HG03060 (cell line): Measurements from ENCODE around the gene TUB.

Experiments used
- ATAC-seq: cut with Tn5 transposase; IDR thresholded peaks from one replicate; pipeline ENCODE4 v1.9.1; 2021; ENCODE audit warnings: low read depth, moderate number of reproducible peaks; ENCODE audit not compliant: unreplicated experiment

TUB gene

GRCh38 chr11:8102296-8102915 is 21.4 kb downstream of the TUB start:
- no peak for ATAC-seq

- ATAC-seq = no peak
These were observed 22.0 kb downstream of the TUB start for GRCh38 chr11:8102965-8103364.

GRCh38 chr11:8103909-8104308 is 22.9 kb downstream of the TUB start:
- ATAC-seq = no peak

DNA sequence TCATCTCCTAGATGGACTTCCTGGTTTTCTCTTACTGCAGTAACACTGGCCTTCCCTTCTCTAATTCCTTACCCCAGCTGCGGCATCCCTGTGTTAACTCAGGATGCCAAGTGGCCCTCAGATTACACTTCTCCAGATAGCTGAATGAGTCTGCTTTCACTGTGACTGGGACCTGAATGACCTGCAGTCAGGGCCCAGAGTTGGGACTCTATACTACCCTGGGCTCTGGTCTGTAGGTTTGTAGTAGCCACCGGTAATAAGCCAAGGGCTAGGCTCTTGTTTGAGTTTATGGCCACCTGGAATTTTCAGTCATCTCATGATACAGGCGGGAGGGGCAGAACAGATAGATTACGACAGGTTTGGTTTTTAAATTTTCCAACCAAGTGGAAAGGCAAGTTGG is 24.1 kb downstream of the TUB start:
- no peak for ATAC-seq

DNA sequence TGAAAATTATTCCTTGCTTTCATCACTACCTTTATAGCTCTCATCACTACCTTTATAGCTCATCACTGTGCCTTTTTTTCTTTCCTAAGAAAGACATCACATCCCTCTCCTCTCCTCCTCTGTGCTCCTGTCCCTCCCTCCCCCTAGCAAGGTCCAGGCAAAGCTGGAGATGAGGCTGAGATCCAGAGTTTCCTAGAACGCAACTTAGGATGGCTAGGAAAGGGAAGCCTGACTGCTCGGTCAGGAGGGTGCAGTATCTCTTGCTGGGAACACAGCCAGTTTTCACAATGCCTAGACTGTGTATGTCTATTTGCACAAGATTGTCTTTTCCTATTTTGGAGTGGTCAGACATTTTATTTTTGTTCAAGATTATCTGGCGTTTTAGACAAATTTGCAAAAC is 24.7 kb downstream of the TUB start:
- ATAC-seq = no peak

- ATAC-seq = no peak
These were observed 25.7 kb downstream of the TUB start for GRCh38 chr11:8106679-8107078.

- ATAC-seq = no peak
These were observed 26.6 kb downstream of the TUB start for GRCh38 chr11:8107642-8108041.

DNA sequence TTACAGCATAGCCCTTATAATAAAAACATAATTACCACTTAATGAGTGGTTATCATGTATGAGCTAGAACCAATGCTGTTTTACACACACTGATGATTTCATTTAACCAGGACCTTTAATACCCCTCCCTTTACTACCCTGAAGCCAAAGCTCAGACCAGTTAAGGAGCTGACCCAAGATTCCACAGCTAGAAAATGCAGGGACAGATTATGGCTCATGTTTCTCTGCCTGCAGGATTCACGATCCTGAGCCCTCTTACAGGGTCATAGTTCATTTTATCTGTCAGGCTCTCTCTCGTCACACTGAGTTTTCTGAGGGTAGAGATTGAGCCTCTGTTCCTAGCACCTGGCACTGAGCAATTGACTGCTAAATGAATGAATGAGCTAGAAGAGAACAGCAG is 27.4 kb downstream of the TUB start:
- no peak for ATAC-seq

DNA sequence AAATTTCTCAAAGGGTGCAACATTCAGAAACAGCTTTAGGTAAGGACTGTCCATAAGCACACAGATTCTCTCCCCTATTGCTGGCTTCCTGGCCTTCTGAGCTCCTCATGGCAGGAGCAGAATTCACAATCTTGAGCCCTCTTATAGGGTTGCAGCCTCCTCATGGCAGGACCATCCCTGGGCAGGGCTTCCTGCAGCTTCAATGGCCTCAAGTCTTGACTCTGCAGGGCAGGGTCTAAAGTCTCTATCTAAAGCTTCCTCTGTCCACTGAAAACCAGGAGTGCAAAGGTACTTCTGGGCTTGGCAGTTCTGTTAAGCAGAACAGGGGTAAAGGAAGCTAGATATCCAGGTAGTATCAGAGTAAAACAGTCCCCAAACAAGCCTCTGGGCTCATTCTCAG is 28.7 kb downstream of the TUB start:
- no peak for ATAC-seq

- ATAC-seq = no peak
These were observed 29.4 kb downstream of the TUB start for GRCh38 chr11:8110396-8110795.

GRCh38 chr11:8111636-8112035 is 30.6 kb downstream of the TUB start:
- ATAC-seq = no peak

DNA sequence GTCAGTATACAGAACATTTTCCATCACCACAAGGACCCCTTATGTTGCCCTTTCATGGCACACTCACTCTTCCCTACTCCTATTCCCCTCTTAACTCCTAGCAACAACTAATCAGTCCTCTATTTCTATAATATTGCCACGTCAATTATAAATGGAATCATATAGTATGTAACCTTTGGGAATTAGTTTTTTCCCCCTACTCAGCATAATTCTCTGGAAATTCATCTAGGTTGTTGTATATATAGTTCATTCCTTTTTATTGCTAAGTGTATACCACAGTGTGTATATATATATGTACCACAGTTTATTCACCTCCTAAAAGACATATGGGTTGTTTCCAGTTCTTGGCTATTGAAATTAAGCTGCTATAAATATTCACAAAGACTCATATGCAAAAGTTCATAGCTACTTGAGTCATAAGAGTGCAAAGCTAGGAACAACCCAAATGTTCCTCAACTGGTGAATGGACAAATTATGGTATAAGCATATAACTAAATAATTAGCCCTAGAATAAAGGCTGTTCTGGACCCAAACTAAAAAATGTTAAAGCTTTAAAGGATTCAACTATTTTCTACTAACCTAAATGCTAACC is 41.3 kb downstream of the TUB start:
- ATAC-seq = no peak

DNA sequence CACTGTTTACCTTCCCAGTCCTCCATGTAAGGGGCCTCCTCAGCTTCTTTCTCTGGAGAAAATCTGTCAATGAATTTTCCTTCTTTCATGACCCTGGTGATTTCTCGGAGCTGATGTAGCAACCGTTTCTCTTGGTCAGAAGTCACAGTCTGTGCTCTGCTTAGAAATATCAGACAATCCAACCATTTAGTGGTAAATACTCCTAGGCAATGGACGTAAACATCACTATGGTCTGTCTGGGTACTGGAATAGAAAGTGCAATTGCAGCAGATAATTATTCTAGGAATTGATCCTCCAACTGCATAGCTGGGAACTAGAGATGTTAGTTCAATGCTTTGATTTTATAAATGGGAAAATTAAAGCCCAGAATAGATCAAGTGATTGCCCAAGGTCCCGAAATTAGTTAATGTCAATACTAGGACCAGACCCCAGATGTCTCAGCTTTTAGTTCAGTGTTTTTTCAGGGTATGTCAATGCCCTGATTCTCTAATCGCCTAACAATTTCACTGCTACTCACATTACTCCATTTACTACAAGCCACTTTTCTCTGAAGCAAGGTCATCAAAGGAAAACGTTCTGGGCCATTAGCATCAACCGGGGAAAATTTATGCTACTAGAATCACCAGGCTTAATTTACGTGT is 45.8 kb downstream of the TUB start:
- ATAC-seq = no peak

DNA sequence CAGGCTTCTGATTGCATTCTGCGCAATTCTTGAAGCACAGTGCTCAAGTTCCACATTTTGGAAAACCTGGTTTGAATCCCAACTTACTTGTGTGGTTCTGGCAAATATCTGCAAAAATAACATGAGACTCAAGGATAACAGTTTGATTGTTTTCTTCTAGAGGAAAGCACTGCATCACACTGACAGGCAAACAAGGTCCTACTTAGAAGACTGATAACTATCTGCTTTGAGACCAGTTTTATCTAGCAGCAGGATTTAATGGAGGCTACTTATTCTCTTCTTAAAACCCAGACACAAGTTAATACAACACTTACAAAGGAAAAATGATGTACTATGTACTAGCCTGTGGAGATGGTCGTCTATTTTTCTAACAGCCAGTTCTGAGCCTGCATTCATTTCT is 46.4 kb downstream of the TUB start:
- no peak for ATAC-seq

GRCh38 chr11:8138526-8138925 is 57.5 kb downstream of the TUB start:
- ATAC-seq = no peak

DNA sequence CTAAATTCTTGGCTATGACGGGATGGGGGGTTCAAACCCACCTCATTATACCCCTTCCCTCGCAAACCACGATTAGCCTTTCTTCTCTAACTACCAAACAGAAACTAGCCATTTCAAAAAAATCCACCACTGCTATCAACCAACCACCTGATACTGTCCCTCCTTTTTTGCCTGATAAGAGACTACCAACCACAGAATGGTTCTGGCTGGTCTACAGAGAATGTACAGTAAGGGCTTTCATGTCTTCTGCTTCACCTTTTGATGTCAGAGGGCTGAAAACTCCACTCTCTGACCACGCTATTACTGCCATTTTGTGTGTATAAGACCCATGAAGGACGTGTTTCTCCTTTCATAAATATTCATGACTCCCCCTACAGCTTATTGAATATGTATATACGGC is 68.7 kb downstream of the TUB start:
- no peak for ATAC-seq
